Esophagus squamous epithelium (tissue), 5 donors: ENCODE results near the gene TMC8. TPM values are rescaled to one million over a fixed set of nuclear protein-coding genes. Genes with fewer than 3 reads are reported as not detected.
"Not testable (repeated sequence)": the region's sequence is repeated elsewhere in the genome, so short reads cannot be mapped to it uniquely, and the experiment has no call there.

ENCODE experiments used
- DNase-seq: peaks from one replicate; lab custom pipeline; 2025; lab: John Stamatoyannopoulos, UW
- H3K27ac ChIP-seq, 4 donors: fragments of 200-600 bp; sonication (generic); one replicate each; pipeline ENCODE4 v1.5.1; 2016 to 2019; ENCODE audit warnings: mild to moderate bottlenecking in 1 of 4
- H3K27me3 ChIP-seq, 4 donors: fragments of 200-600 bp; sonication (generic); 1 replicate in 3 of 4; 2 replicates in 1 of 4; pipeline versions ENCODE4 v1.5.1 to v1.6.0; 2017 to 2021; ENCODE audit warnings: antibody characterized with exemption in 1 of 4
- H3K36me3 ChIP-seq, 3 donors: fragments of 200-600 bp; sonication (generic); one replicate each; pipeline ENCODE4 v1.5.1; 2016 to 2019
- H3K4me1 ChIP-seq, 3 donors: fragments of 200-600 bp; sonication (generic); one replicate each; pipeline ENCODE4 v1.5.1; 2017 to 2019
- H3K4me3 ChIP-seq, 4 donors: fragments of 200-600 bp; sonication (generic); 1 replicate in 3 of 4; 2 replicates in 1 of 4; pipeline ENCODE4 v1.5.1; 2016 to 2019; ENCODE audit warnings: mild to moderate bottlenecking in 2 of 4, moderate library complexity in 1 of 4
- H3K9me3 ChIP-seq, 3 donors: fragments of 200-600 bp; sonication (generic); one replicate each; pipeline ENCODE4 v1.5.1; 2016 to 2019
- POLR2A ChIP-seq, 4 donors: fragments of 450-650 bp; IDR thresholded peaks; one replicate each; pipeline ENCODE4 v1.6.1; 2017; ENCODE audit warnings: antibody characterized with exemption in 4 of 4, mild to moderate bottlenecking in 4 of 4, moderate library complexity in 3 of 4
- WGBS, 2 donors: methylation state at CpG; one replicate each; pipeline ENCODE4 v1.1.5; 2018; 5-methylcytosine and 5-hydroxymethylcytosine counted together
- intact Hi-C: fragments of 100-400 bp; cut with DNase I; formaldehyde crosslinking; loops from one replicate; pipeline ENCODE4 v1.15.0; 2022
- total RNA-seq, 4 donors: library from RNA; depleted of rRNA; stranded (reverse); fragments of >200 nt; gene quantifications; one replicate each; pipeline ENCODE4 v1.1.0, GENCODE V29; 2016
- TF ChIP-seq, protein P1 (sequence below), 6 experiments: fragments of 450-650 bp in 4 of 6; fragments of 200-600 bp in 2 of 6; sonication (generic) in 2 of 6; IDR thresholded peaks; one replicate each; pipeline ENCODE4 v1.5.1; 2016 to 2019; ENCODE audit warnings: antibody characterized with exemption in 6 of 6, mild to moderate bottlenecking in 4 of 6, moderate library complexity in 4 of 6
- donor health status: DM: yes; HTN: yes; CAD: no.

The TMC8 gene
- total RNA-seq, 4 donors from 2014 or later, result 1.00 to 5.7 (median 1.5) TPM

DNA sequence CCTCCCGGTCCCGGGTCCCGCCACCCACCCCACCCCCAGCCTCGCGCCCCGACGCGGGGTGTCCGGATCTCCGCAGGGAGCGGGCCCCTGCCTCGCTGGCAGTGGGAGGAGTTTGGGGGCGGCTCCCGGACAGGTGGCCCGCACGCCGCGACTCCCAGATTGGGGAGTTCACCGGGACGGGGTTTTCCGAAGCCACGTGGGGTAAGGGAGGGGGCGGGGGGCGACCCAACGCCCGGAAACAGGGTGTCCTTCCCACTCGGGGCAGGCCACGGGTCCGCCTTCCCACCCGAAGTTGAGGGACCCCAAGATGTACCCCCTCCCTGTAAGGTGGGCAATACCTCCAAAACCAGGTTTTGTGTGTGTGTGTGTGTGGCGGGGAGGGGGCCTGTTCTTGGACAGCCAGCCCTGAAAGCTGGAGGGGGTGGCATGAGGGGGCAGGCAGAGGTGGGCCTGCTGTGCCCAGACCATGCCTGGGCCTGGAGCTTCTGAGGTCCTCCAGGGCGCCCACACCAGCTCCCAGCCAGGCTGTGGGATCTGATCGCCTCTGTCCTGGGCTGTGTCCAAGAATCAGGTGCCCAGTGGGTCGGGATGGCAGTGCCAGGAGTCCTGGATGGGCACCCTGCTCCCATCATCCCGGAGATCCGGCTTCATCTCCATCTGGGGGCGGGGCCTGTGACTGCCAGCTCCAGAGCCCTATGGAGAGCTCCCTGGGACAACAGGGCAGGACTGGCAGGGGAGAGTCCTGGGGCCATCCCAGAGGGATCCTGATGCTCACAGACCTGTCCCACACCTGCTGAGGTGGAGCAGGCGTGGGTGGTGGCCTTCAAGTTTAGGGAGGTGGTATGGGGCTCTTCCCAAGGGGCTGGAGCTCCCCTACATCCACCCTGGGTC lies 38.6 kb downstream of the TMC8 start:
- 40% methylated on average over 2 of the region's 38 CpGs; no CpG with 5 or more reads in 1 of the 2 donors for WGBS, 2 donors
- Histone ChIP-seq H3K9me3 (no peaks in the 10 kb centered on the region), H3K4me3 (peak overlapping the region; percentile 88 to 99 (median 94)), H3K27ac (peak overlapping the region; percentile 88 to 98 (median 95)), H3K36me3 (peaks cover 0 to 33% (median 8%) of the 10 kb centered on the region in 3 donors), H3K4me1 (peaks cover 31 to 63% (median 49%) of the 10 kb centered on the region in 3 donors), H3K27me3 (no peaks in the 10 kb centered on the region)
- DNase-seq, result no peak
- TF ChIP-seq POLR2A (IDR thresholded peaks at IDR 0.05), result no peak
- TF ChIP-seq, protein P1, sequence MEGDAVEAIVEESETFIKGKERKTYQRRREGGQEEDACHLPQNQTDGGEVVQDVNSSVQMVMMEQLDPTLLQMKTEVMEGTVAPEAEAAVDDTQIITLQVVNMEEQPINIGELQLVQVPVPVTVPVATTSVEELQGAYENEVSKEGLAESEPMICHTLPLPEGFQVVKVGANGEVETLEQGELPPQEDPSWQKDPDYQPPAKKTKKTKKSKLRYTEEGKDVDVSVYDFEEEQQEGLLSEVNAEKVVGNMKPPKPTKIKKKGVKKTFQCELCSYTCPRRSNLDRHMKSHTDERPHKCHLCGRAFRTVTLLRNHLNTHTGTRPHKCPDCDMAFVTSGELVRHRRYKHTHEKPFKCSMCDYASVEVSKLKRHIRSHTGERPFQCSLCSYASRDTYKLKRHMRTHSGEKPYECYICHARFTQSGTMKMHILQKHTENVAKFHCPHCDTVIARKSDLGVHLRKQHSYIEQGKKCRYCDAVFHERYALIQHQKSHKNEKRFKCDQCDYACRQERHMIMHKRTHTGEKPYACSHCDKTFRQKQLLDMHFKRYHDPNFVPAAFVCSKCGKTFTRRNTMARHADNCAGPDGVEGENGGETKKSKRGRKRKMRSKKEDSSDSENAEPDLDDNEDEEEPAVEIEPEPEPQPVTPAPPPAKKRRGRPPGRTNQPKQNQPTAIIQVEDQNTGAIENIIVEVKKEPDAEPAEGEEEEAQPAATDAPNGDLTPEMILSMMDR (IDR thresholded peaks at IDR 0.05), result no peak
- intact Hi-C loops, result no loop called here

GRCh38 chr17:78170692-78171590 lies 40.4 kb downstream of the TMC8 start:
- TF ChIP-seq POLR2A (IDR thresholded peaks at IDR 0.05), result no peak
- TF ChIP-seq, protein P1 (IDR thresholded peaks at IDR 0.05), result no peak
- H3K36me3 ChIP-seq, result peaks cover 0 to 33% (median 8%) of the 10 kb centered on the region in 3 donors
- no peak overlapping the region for H3K4me3 ChIP-seq
- 69 to 81% methylated on average over 11 to 17 of the region's 31 CpGs for WGBS, 2 donors
- no peak for DNase-seq
- H3K4me1 ChIP-seq, result peaks cover 46 to 78% (median 67%) of the 10 kb centered on the region in 3 donors
- no peaks in the 10 kb centered on the region for H3K27me3 ChIP-seq
- no peaks in the 10 kb centered on the region for H3K9me3 ChIP-seq
- H3K27ac ChIP-seq, result peak overlapping the region; percentile 66 to 98 (median 88)
- intact Hi-C loops, result no loop called here

GRCh38 chr17:78171591-78172248 lies 41.1 kb downstream of the TMC8 start:
- Histone ChIP-seq H3K4me3 (peak overlapping the region in 1 of 4 donors; percentile 38), H3K27ac (peak overlapping the region; percentile 66 to 98 (median 88)), H3K36me3 (peaks cover 0 to 33% (median 8%) of the 10 kb centered on the region in 3 donors), H3K4me1 (peaks cover 53 to 86% (median 75%) of the 10 kb centered on the region in 3 donors)
- 67 to 72% methylated on average over 10 to 13 of the region's 19 CpGs for WGBS, 2 donors
- DNase-seq, intact Hi-C loops, H3K9me3 ChIP-seq, H3K27me3 ChIP-seq: not testable (repeated sequence)

DNA sequence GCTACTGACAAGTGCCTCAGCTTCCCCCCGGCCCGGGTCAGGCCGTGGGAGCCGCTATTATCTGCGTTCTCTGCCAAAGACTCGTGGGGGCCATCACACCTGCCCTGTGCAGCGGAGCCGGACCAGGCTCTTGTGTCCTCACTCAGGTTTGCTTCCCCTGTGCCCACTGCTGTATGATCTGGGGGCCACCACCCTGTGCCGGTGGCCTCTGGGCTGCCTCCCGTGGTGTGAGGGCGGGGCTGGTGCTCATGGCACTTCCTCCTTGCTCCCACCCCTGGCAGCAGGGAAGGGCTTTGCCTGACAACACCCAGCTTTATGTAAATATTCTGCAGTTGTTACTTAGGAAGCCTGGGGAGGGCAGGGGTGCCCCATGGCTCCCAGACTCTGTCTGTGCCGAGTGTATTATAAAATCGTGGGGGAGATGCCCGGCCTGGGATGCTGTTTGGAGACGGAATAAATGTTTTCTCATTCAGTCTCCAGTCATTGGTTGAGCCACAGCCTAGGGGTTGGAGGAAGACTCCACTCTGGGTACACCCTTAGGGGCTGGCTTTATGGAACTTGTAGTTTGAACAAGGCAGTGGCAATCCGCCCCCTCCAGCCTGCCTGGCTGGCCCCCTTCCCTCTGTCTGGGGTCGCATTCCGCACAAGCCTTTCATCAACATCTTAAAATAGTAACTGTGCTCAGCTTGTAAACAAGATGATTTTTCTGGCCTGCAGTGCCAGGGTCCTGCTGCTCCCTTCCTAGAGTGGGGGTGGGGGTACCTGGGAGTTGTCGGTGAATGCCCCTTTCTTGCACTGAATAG lies 41.9 kb downstream of the TMC8 start:
- WGBS, 2 donors, result 34 to 40% methylated on average over 4 to 10 of the region's 19 CpGs
- DNase-seq, result no peak

More for the DNA sequence above, 41.9 kb downstream of the TMC8 start:
- no peaks in the 10 kb centered on the region for H3K27me3 ChIP-seq
- H3K4me3 ChIP-seq, result peak overlapping the region in 1 of 4 donors; percentile 38
- peak overlapping the region; percentile 66 to 98 (median 88) for H3K27ac ChIP-seq
- no peaks in the 10 kb centered on the region for H3K9me3 ChIP-seq
- intact Hi-C loops, result no loop called here
- TF ChIP-seq, protein P1 (IDR thresholded peaks at IDR 0.05), result no peak
- peak in 1 of 4 donors; percentile 37 for TF ChIP-seq POLR2A (IDR thresholded peaks at IDR 0.05)
- H3K36me3 ChIP-seq, result peaks cover 0 to 33% (median 8%) of the 10 kb centered on the region in 3 donors
- peaks cover 56 to 94% (median 80%) of the 10 kb centered on the region in 3 donors for H3K4me1 ChIP-seq
